Measurements from ENCODE around the gene WDR6.

The WDR6 gene

DNA sequence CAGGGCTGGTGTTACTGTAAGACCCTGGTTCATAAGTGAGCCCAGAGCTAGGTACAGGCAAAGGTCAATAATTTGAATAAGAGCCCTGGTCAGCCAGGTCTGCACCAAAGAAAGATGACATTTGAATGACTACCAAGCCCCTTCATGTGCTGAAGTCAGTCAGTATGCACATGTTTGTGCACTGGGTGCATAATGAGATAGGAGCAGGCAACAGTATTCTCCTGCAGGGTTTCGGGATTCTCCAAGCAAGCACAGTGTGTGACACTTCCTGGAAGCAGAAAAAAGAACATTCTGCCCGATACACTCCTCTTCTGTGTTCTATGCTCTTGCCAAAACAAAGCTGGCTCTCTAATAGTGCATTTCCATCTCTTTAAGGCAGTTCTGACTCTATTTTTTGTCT is 27.5 kb downstream of the WDR6 start:
- TF ChIP-seq REST (IDR thresholded peaks at IDR 0.05; ENCODE audit: insufficient read depth in 1 of 2, low read depth in 2 of 2, low read length in 2 of 2) (no peak), TAF1 (IDR thresholded peaks at IDR 0.05; ENCODE audit: borderline replicate concordance, insufficient read depth, low read length) (no peak), SIN3A (IDR thresholded peaks at IDR 0.05; ENCODE audit: borderline replicate concordance, insufficient read depth, low read length) (no peak), FOXP2 (optimal IDR thresholded peaks at IDR 0.05; ENCODE audit: borderline replicate concordance, extremely low read depth, extremely low read length, insufficient read depth) (no peak)

DNA sequence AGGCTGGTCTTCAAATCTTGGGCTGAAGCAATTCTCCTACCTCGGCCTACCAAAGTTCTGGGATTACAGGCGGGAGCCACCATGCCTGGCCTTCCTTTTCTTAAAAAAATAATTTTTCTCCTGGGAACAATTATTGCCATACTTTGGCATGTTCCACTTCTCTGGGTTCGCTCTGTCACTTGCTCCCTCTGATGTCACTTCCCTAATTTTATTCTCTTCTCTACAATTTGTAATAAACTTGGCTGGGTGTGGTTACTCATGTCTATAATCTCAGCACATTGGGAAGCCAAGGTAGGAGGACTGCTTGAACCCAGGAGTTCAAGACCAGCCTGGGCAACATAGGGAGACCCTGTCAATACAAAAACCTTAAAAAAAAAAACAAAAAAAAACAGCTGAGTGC is 28.1 kb downstream of the WDR6 start:
- TF ChIP-seq FOXP2 (optimal IDR thresholded peaks at IDR 0.05; ENCODE audit: borderline replicate concordance, extremely low read depth, extremely low read length, insufficient read depth) (no peak), POLR2AphosphoS5 (IDR thresholded peaks at IDR 0.05; ENCODE audit: low read depth, low read length) (no peak), TAF1 (IDR thresholded peaks at IDR 0.05; ENCODE audit: borderline replicate concordance, insufficient read depth, low read length) (no peak), REST (IDR thresholded peaks at IDR 0.05; ENCODE audit: insufficient read depth in 1 of 2, low read depth in 2 of 2, low read length in 2 of 2) (no peak), SIN3A (IDR thresholded peaks at IDR 0.05; ENCODE audit: borderline replicate concordance, insufficient read depth, low read length) (no peak)

- TF ChIP-seq SIN3A (IDR thresholded peaks at IDR 0.05; ENCODE audit: borderline replicate concordance, insufficient read depth, low read length) (no peak), TAF1 (IDR thresholded peaks at IDR 0.05; ENCODE audit: borderline replicate concordance, insufficient read depth, low read length) (no peak), POLR2AphosphoS5 (IDR thresholded peaks at IDR 0.05; ENCODE audit: low read depth, low read length) (no peak), FOXP2 (optimal IDR thresholded peaks at IDR 0.05; ENCODE audit: borderline replicate concordance, extremely low read depth, extremely low read length, insufficient read depth) (no peak), REST (IDR thresholded peaks at IDR 0.05; ENCODE audit: insufficient read depth in 1 of 2, low read depth in 2 of 2, low read length in 2 of 2) (no peak)
Measured at GRCh38 chr3:49053543-49053942, 46.4 kb downstream of the WDR6 start.

DNA sequence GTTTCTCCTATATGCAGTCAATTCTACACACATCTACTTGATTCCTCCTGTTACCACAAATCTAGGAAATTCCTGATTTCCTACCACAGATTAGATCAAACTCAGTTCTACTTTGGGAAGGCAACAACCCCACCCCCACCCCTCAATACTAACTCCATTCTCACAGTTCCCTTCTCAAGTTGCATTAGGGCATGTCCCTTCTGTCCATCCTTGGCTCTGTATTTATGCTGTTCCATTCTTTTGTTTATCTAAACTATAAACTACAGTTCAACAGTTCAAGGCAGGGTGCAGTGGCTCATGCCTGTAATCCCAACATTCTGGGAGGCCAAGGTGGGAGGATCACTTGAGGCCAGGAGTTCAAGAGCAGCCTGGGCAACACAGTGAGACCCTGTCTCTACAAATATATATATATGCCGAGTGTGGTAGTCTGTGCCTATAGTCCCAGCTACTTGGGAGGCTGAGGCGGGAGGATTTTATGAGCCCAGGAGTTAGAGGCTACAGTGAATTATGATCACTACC is 47.2 kb downstream of the WDR6 start:
- TF ChIP-seq FOXP2 (optimal IDR thresholded peaks at IDR 0.05; ENCODE audit: borderline replicate concordance, extremely low read depth, extremely low read length, insufficient read depth) (no peak), POLR2AphosphoS5 (IDR thresholded peaks at IDR 0.05; ENCODE audit: low read depth, low read length) (no peak), TAF1 (IDR thresholded peaks at IDR 0.05; ENCODE audit: borderline replicate concordance, insufficient read depth, low read length) (no peak), SIN3A (IDR thresholded peaks at IDR 0.05; ENCODE audit: borderline replicate concordance, insufficient read depth, low read length) (no peak), REST (IDR thresholded peaks at IDR 0.05; ENCODE audit: insufficient read depth in 1 of 2, low read depth in 2 of 2, low read length in 2 of 2) (no peak)

GRCh38 chr3:49057268-49057667 is 50.1 kb downstream of the WDR6 start:
- TF ChIP-seq SIN3A (IDR thresholded peaks at IDR 0.05; ENCODE audit: borderline replicate concordance, insufficient read depth, low read length) (no peak), TAF1 (IDR thresholded peaks at IDR 0.05; ENCODE audit: borderline replicate concordance, insufficient read depth, low read length) (no peak), REST (IDR thresholded peaks at IDR 0.05; ENCODE audit: insufficient read depth in 1 of 2, low read depth in 2 of 2, low read length in 2 of 2) (no peak), FOXP2 (optimal IDR thresholded peaks at IDR 0.05; ENCODE audit: borderline replicate concordance, extremely low read depth, extremely low read length, insufficient read depth) (no peak), POLR2AphosphoS5 (IDR thresholded peaks at IDR 0.05; ENCODE audit: low read depth, low read length) (no peak)
